HG02870 (cell line): Measurements from ENCODE around the gene RHOD.

Experiments
- ATAC-seq: cut with Tn5 transposase; IDR thresholded peaks from one replicate; pipeline ENCODE4 v1.9.1; 2021; ENCODE audit warnings: mild to moderate bottlenecking, moderate library complexity; ENCODE audit not compliant: unreplicated experiment

Gene RHOD

DNA sequence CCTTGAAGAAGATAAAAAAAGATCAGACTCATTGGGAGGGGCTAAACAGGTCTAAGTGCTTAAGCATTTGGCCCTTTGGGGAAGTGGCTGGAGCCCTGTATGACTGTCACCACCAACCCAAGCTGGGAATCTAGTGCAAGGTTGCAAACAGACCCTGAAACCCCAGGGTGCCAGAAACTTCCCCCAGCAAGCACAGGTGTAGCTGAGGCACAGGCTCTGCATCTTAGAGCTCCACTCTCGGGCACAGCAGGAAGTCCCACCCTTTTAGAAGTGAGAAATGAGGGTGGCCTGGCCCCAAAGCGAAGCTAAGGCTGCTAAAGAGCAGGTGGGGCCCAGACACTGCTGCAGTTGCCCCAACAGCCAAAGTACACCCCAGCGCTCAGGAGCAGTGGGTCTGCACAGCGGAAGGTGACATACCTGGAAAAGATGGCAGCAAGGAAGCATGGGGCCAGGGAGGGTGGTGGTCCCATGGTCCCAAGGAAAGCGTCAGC, 56.6 kb downstream of the RHOD start:
- peak; percentile 73 for ATAC-seq

DNA sequence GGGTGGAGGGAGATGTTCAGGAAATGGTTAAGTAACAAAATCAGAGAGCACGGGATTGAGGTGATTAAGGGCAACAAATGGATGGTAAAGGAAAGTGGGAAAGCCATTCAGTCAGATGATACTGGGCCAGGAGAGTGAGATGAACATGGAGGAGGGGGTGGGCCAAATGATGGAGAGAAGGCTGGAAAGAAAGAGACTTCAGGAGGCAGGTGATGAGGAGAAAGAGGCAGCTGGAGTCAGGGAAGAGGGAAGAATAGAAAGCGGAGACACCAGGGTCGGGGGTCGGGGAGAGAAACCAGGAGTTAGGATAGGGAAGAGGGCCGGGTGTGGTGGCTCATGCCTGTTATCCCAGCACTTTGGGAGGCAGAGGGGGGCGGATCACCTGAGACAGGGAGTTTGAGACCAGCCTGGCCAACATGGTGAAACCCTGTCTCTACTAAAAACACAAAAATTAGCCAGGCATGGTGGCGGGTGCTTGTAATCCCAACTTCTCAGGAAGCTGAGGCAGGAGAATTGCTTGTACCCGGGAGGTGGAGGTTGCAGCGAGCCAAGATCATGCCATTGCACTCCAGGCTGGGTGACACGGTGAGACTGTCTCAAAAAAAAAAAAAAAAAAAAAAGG, 57.7 kb downstream of the RHOD start:
- ATAC-seq = no peak

DNA sequence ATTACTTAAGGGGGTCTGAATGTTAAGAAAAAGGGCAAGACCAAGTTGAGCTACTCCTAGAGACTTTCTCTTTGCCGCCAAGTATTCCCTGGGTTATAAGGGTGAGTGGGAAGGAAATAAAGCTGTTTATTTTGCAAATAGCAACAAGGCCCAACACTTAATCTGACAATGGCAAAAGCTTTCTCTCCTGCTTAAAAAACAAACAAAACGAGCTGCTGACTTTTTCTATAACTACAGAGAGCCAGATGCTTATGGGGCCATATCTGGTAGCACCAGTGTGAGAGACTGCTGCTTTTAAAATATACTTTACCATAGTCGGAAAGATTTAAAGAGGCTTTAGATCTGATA, 60.1 kb downstream of the RHOD start:
- ATAC-seq = no peak

DNA sequence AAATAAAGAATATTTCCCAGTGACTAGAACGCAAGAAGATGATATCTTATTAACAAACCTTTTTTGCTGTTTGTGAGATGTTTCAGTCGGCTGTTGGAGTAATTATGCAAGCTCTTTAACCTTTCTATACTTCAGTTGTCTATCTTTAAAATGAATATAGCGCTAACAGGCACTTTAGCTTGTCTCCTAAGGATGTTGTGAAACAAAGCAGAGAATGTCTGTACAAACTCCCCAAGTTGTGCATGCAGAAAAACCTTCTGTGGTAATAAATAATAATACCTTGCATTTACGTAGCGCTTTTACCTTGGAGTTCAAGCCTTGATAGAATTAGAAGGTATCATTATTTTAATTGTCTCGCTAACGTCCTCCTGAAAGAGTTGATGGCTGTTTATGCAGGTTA, 60.5 kb downstream of the RHOD start:
- ATAC-seq = no peak

DNA sequence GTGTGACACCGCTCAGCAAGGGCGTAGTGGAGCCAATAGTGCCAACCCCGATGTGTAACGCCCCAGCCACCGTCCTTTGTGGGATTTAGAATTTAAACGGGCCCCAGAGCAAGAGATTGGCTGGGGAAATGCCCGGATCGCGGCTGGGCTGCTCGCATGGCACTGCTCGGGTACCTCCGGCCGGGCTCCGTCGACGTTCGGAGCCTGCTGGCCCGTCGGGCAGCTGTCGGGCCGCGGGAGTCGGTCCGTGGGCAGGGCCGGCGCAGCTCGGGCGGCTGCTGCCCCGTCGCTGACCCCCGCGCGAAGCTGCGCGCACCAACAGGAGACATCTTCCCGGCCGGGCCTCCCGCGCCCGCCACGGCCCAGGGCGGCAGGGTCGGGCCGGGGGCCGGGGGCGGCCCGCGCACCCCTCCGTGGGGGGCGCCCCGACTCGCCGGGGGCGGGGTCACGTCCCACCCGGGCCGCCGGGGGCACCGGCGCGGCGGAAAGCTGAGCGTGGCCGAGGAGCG, 61.1 kb downstream of the RHOD start:
- no peak for ATAC-seq

DNA sequence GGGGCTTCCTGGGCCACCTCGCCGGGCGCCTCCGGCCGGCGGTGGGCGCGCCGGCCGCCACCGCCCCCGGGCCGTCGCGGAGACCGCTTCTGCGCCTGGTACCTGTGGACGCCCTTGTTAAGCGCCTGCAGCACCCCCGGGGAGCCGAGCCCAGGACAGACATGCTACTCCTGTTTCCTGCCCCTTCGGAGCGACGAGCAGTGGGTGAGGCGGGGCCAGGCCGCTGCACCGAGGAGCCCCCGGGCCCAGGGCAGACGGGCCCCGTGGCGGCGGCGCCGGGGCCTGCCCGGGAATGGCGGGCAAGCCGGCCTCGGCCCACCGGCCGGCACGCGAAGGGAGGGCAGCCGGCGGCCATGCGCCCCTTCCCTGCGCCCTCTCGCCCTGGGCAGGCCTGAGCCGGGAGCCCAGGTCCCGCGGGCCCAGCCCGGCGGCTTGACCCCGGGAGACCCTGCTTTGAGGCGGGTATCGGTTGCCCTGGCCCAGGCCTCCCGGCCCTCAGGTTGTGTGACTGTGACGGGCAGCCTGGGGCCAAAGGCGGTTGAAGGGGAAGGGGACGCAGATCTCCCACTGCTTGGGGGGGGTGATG, 61.6 kb downstream of the RHOD start:
- peak; percentile 5 for ATAC-seq

DNA sequence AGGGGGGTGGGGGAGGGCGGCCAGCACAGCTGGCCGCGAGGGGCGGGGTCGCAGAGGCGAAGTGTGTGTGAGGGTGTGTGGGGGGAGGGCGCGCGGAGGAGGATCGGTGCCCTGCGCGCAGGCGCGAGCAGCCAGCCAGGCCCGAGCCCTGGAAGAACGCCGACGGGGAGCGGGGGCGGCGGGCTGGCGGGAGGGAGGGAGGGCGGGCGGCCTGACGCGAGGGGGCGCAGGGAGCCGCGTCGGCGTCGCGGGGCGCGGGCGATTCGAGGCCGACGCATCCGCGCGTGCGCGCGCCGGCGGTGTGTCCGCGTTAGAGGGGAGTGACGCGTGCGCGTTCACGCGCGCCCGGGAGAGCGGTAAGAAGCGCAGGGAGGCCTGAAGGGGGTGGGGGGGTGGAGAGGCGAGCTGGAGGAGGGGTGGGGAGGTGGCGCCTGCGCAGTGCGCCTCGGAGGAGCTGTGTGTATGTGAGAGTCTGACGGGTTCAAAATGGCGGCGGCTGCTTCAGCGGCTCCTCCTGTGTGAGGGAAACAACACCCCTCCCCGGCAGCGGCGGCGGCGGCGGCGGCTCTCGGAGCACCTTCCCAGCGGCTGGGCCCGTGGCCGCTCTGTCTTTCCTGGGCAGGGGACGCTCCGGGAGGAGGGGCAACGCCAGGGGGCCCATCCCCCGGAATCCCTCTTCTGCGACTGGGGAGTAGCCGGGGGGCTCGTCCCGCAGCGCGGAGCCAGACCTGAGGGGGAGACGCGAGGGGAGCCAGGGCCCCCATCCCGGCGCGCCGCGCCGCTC, 62.3 kb downstream of the RHOD start, which contains the start of gene KDM2A:
Gene KDM2A (plus strand): TSS at position 463 of the 784 bp plus-strand sequence. CDS start 2,054 bp downstream, outside the sequence.
- ATAC-seq = peak; percentile 62

DNA sequence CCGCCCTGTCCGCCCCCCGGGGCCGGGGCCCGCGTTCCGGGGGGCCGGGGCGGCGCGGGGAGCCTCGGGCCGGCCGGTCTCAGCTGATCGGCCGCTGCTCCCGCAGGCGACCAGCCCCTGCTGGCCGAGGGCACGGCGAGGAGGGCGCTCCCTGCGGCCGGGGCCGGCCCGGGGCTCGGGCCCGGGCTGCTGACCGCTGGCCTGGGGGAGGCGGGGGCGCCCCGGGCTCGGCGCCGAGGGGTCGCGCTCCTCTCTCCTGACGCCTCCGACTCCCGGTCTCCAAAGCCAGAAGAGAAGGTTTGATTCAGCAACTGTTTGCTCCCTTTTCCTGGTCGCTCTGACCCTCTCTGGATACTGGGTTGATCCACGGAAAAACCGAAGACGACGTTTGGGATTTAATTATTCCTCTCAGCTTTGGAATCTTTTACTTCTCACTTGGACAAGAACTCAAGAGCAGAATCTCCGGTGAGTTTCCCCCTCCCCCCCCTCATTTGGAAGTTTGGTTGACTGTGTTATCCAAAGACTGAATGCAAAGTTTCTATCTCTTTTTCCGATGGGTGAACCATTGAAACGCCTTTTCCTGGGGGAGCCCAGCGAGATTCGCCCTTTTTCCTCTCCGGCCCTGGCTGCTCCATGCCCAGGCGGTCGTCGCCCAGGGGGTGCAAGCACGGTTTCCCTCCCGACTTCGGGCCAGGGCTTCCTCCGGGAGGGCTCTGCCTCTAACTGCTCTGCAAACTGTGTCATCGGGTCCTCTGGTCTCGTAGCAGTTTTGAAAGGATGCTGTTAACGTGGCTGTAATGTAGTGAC, 63.1 kb downstream of the RHOD start:
- ATAC-seq = no peak

DNA sequence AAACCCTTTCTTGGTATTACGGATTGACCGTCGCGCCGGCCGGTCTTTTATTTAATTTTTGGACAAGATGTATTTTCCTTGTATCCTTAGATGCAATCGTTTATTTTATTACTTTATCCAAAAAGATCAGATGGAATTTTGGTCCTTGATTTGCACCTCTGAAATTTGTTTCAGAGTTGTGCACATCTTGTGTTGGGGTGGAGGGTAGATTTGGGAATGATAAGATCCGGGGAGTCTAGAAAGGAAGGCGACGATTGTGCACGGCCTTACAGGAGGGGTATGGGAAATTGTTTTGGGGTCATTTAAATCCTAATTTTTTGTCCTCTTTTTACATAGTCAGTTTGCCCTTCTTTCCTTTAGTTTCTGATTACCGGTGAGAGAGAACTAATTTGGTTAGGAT, 63.8 kb downstream of the RHOD start:
- ATAC-seq = no peak

DNA sequence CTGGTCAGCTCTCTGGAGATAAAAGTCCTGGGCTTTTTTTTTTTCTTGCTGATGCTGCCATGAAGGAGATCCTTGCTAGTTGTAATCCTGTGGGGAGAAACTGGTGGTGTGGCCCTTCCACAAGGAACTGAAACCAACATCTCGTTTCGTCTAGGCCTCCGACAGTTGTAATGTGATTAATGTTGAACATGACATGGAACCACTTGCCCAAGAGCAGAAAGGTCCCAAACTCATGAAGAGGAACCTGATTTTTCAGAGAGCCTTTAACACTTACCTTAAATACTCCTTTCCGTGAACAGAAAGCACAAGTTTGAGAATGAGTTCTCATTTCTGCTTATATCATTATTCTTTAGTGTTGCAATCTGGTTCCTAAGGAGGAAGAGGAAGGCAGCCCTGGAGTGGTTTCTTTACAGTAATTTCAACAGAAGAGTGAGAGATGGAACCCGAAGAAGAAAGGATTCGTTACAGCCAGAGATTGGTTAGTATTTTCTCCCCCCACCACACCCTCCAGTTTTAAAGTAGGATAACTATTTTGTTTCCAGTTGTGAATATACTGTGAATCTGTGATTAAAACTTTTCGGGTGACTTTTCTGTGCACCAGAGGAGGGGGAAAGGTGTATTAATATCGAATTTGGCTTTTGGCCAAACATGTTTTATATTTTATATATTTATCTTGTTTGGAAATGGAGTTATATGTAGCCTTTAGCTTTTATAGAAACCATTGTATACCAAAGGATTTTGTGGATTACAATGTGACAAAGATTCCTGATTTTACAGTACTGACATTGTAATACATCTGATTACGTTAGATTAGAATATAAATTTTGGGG, 64.4 kb downstream of the RHOD start:
- ATAC-seq = no peak
